Neutrophil (primary cell): Measurements from ENCODE around the gene PHLPP2.
A peak's percentile ranks its signal among the peaks of the same experiment; 100 is the strongest.

Experiments
- H3K27ac ChIP-seq: fragments of 200-600 bp; sonication (generic); 2 replicates; pipeline ENCODE4 v1.5.1; 2016; ENCODE audit warnings: mild to moderate bottlenecking, moderate library complexity
- H3K27me3 ChIP-seq: fragments of 200-600 bp; sonication (generic); 2 replicates; pipeline ENCODE4 v1.6.0; 2016; ENCODE audit warnings: mild to moderate bottlenecking
- H3K36me3 ChIP-seq: fragments of 200-600 bp; sonication (generic); 2 replicates; pipeline ENCODE4 v1.5.1; 2017
- H3K4me1 ChIP-seq, 2 experiments: fragments of 200-600 bp in 1 of 2; sonication (generic) in 1 of 2; 1 replicate in 1 of 2; 2 replicates in 1 of 2; pipeline versions ENCODE4 v1.5.1 to v1.6.1; 2013 to 2016; ENCODE audit warnings: low read depth in 1 of 2, low read length in 1 of 2, mild to moderate bottlenecking in 1 of 2, moderate library complexity in 1 of 2; ENCODE audit not compliant: control insufficient read depth in 1 of 2, insufficient read depth in 1 of 2
- H3K4me3 ChIP-seq, 2 experiments: fragments of 200-600 bp in 1 of 2; sonication (generic) in 1 of 2; 1 replicate in 1 of 2; 2 replicates in 1 of 2; pipeline ENCODE4 v1.5.1; 2013 to 2016; ENCODE audit warnings: low read depth in 1 of 2, low read length in 1 of 2, mild to moderate bottlenecking in 1 of 2, moderate library complexity in 1 of 2
- H3K9me3 ChIP-seq: fragments of 200-600 bp; sonication (generic); 2 replicates; pipeline ENCODE4 v1.5.1; 2016
- CTCF ChIP-seq: fragments of 200-600 bp; sonication (generic); IDR thresholded peaks from 2 replicates; pipeline ENCODE4 v1.5.1; 2016; ENCODE audit warnings: antibody characterized with exemption

Gene PHLPP2

GRCh38 chr16:71727551-71728324 is 3.2 kb upstream of the PHLPP2 start:
- Histone ChIP-seq H3K27me3 (peaks cover 30% of the 10 kb centered on the region), H3K36me3 (peaks cover 29% of the 10 kb centered on the region), H3K9me3 (no peaks in the 10 kb centered on the region), H3K27ac (no peak overlapping the region), H3K4me1 (peaks cover 10 to 19% of the 10 kb centered on the region in 2 experiments), H3K4me3 (no peak overlapping the region)
- no peak for TF ChIP-seq CTCF

- no peak for TF ChIP-seq CTCF
- Histone ChIP-seq H3K4me1 (peaks cover 12 to 23% of the 10 kb centered on the region in 2 experiments), H3K27ac (peak overlapping the region; percentile 4), H3K9me3 (no peaks in the 10 kb centered on the region), H3K27me3 (peaks cover 40% of the 10 kb centered on the region), H3K4me3 (no peak overlapping the region), H3K36me3 (peaks cover 19% of the 10 kb centered on the region)
These were observed 2.2 kb upstream of the PHLPP2 start for GRCh38 chr16:71726476-71727315.

- H3K27me3 ChIP-seq, result peaks cover 55% of the 10 kb centered on the region
- peak overlapping the region; percentile 63 to 73 for H3K4me3 ChIP-seq
- H3K9me3 ChIP-seq, result no peaks in the 10 kb centered on the region
- peaks cover 12 to 23% of the 10 kb centered on the region in 2 experiments for H3K4me1 ChIP-seq
- no peak for TF ChIP-seq CTCF
- H3K27ac ChIP-seq, result peak overlapping the region; percentile 38
- no peaks in the 10 kb centered on the region for H3K36me3 ChIP-seq
These were observed 773 bp downstream of the PHLPP2 start for GRCh38 chr16:71723537-71724319.

GRCh38 chr16:71722801-71723536 is 1.5 kb downstream of the PHLPP2 start:
- no peaks in the 10 kb centered on the region for H3K36me3 ChIP-seq
- H3K4me1 ChIP-seq, result peaks cover 12 to 23% of the 10 kb centered on the region in 2 experiments
- peaks cover 55% of the 10 kb centered on the region for H3K27me3 ChIP-seq
- no peaks in the 10 kb centered on the region for H3K9me3 ChIP-seq
- no peak for TF ChIP-seq CTCF
- peak overlapping the region; percentile 63 to 73 for H3K4me3 ChIP-seq
- H3K27ac ChIP-seq, result no peak overlapping the region
